Renal pelvis (tissue), 12 donors: ENCODE data around the gene PAPLN. TPM values are rescaled to one million over a fixed set of nuclear protein-coding genes. Genes with fewer than 3 reads are reported as not detected.
"Not testable (repeated sequence)": the region's sequence is repeated elsewhere in the genome, so short reads cannot be mapped to it uniquely, and the experiment has no call there.

Experiments
- DNase-seq: peaks from one replicate; pipeline ENCODE4 v3.0.0-alpha.2; 2013
- long read RNA-seq, 16 experiments: transcript quantifications; one replicate each; lab custom pipeline, GENCODE V29; 2026
- polyA plus RNA-seq, 3 donors: library from polyadenylated mRNA; unstranded; fragments of 120-200 nt; gene quantifications; one replicate each; pipeline ENCODE4 v1.2.1, GENCODE V29; 2013; ENCODE audit not compliant: insufficient read length in 3 of 3

Gene PAPLN, protein sequence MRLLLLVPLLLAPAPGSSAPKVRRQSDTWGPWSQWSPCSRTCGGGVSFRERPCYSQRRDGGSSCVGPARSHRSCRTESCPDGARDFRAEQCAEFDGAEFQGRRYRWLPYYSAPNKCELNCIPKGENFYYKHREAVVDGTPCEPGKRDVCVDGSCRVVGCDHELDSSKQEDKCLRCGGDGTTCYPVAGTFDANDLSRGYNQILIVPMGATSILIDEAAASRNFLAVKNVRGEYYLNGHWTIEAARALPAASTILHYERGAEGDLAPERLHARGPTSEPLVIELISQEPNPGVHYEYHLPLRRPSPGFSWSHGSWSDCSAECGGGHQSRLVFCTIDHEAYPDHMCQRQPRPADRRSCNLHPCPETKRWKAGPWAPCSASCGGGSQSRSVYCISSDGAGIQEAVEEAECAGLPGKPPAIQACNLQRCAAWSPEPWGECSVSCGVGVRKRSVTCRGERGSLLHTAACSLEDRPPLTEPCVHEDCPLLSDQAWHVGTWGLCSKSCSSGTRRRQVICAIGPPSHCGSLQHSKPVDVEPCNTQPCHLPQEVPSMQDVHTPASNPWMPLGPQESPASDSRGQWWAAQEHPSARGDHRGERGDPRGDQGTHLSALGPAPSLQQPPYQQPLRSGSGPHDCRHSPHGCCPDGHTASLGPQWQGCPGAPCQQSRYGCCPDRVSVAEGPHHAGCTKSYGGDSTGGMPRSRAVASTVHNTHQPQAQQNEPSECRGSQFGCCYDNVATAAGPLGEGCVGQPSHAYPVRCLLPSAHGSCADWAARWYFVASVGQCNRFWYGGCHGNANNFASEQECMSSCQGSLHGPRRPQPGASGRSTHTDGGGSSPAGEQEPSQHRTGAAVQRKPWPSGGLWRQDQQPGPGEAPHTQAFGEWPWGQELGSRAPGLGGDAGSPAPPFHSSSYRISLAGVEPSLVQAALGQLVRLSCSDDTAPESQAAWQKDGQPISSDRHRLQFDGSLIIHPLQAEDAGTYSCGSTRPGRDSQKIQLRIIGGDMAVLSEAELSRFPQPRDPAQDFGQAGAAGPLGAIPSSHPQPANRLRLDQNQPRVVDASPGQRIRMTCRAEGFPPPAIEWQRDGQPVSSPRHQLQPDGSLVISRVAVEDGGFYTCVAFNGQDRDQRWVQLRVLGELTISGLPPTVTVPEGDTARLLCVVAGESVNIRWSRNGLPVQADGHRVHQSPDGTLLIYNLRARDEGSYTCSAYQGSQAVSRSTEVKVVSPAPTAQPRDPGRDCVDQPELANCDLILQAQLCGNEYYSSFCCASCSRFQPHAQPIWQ
- polyA plus RNA-seq: 10 to 100 TPM; 19.6 to 40.8 (median 35.3) TPM
- long read RNA-seq, donor 1, partial matches to known transcripts: 0 of 1 reads
- long read RNA-seq, donor 1, other reads (novel, unspliced or antisense): 0 of 1 reads
- long read RNA-seq, donor 2, full-length matches to known transcripts: 2 of 2 reads
- long read RNA-seq, donor 2, partial matches to known transcripts: 0 of 2 reads
- long read RNA-seq, donor 2, other reads (novel, unspliced or antisense): 0 of 2 reads
- long read RNA-seq, donor 3, partial matches to known transcripts: 5 of 5 reads
- long read RNA-seq, donor 3, other reads (novel, unspliced or antisense): 0 of 5 reads
- long read RNA-seq, donor 4, full-length matches to known transcripts: 1 of 8 reads
- long read RNA-seq, donor 4, partial matches to known transcripts: 0 of 8 reads
- long read RNA-seq, donor 4, other reads (novel, unspliced or antisense): 7 of 8 reads
- long read RNA-seq, donor 5, partial matches to known transcripts: 0 of 1 reads
- long read RNA-seq, donor 5, other reads (novel, unspliced or antisense): 0 of 1 reads
- long read RNA-seq, donor 6, full-length matches to known transcripts: 1 of 1 reads
- long read RNA-seq, donor 6, partial matches to known transcripts: 0 of 1 reads
- long read RNA-seq, donor 6, other reads (novel, unspliced or antisense): 0 of 1 reads
- long read RNA-seq, donor 7, partial matches to known transcripts: 10 of 16 reads
- long read RNA-seq, donor 7, other reads (novel, unspliced or antisense): 5 of 16 reads
- long read RNA-seq, donor 8, partial matches to known transcripts: 0 of 3 reads
- long read RNA-seq, donor 8, other reads (novel, unspliced or antisense): 0 of 3 reads
- long read RNA-seq, donor 9, full-length matches to known transcripts: 2 of 7 reads
- long read RNA-seq, donor 9, partial matches to known transcripts: 0 of 7 reads
- long read RNA-seq, donor 9, other reads (novel, unspliced or antisense): 5 of 7 reads
- long read RNA-seq, donor 10, partial matches to known transcripts: 0 of 1 reads
- long read RNA-seq, donor 10, other reads (novel, unspliced or antisense): 0 of 1 reads
- long read RNA-seq, donor 11: 0 reads
- long read RNA-seq, donor 12, full-length matches to known transcripts: 2 of 2 reads
- long read RNA-seq, donor 12, partial matches to known transcripts: 0 of 2 reads
- long read RNA-seq, donor 12, other reads (novel, unspliced or antisense): 0 of 2 reads
- long read RNA-seq, donor 13, partial matches to known transcripts: 16 of 17 reads
- long read RNA-seq, donor 13, other reads (novel, unspliced or antisense): 0 of 17 reads
- long read RNA-seq, donor 14: 0 reads
- long read RNA-seq, donor 15: 0 reads
- long read RNA-seq, donor 16, full-length matches to known transcripts: 2 of 2 reads
- long read RNA-seq, donor 16, partial matches to known transcripts: 0 of 2 reads
- long read RNA-seq, donor 16, other reads (novel, unspliced or antisense): 0 of 2 reads

GRCh38 chr14:73237219-73237785 lies at the start of gene PAPLN:
Gene PAPLN (plus strand): TSS chr14:73237506. CDS start chr14:73239779, 2,273 bp downstream.
- DNase-seq: no peak

DNA sequence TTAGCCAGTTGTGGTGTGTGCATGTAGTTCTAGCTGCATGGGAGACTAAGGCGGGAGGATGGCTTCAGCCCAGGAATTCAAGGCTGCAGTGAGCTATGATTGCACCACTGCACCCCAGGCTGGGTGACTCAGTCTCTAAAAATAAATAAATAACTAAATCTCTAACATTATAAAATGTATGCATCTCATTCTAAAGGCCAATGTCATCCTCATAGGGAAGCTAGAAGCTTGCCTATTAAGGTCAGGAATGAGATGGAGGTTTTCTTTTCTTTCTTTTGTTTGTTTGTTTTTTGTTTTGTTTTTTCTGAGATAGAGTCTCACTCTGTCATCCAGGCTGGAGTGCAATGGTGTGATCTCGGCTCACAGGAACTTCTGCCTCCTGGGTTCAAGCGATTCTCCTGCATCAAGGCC lies 48.8 kb upstream of the PAPLN start:
- no peak for DNase-seq

- no peak for DNase-seq
Measured at GRCh38 chr14:73189651-73190050, 47.7 kb upstream of the PAPLN start.

- DNase-seq: no peak
Measured at GRCh38 chr14:73191441-73191840, 45.9 kb upstream of the PAPLN start.

- not testable (repeated sequence) for DNase-seq
Measured at GRCh38 chr14:73194306-73194705, 43.0 kb upstream of the PAPLN start.

GRCh38 chr14:73198253-73198652 lies 39.1 kb upstream of the PAPLN start:
- DNase-seq: no peak

GRCh38 chr14:73203527-73203926 lies 33.8 kb upstream of the PAPLN start:
- no peak for DNase-seq

DNA sequence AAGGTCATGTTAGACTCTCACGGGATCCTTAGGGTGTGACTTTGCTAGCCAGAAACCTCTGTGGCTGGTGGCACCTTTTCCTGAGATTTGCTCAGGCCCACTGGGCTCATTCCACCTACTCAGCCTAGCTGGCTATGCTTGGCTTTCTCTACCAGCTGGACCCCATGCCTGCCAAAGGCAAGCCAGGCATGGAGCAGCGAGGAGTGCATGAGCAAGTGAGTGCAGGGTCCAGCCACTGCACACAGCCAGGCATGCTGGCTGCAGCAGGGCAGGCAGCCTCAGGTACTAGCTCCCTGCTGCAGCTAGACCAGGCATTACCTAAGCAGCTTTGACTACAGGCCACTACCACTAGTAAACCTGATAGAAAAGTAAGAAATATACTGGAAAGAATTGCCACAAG lies 29.7 kb upstream of the PAPLN start:
- no peak for DNase-seq

DNA sequence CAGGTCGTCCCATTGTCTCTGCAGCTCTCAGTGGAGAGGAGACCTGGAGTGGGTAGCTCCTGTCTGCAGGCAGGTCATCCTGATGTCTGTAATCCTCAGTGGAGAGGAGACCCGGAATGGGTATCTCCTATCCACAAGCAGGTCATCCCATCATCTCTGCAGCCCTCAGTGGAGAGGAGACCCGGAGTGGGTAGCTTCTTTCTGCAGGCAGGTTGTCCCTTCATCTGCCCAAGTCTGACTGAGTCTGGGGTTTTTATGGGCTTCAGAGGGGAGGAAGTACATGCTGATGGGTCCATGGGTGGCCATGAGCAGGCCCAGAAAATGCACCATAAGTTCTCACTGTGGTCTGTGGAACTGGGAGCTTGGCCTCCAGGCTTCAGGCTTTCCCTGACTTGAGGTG lies 28.9 kb upstream of the PAPLN start:
- DNase-seq: no peak

DNA sequence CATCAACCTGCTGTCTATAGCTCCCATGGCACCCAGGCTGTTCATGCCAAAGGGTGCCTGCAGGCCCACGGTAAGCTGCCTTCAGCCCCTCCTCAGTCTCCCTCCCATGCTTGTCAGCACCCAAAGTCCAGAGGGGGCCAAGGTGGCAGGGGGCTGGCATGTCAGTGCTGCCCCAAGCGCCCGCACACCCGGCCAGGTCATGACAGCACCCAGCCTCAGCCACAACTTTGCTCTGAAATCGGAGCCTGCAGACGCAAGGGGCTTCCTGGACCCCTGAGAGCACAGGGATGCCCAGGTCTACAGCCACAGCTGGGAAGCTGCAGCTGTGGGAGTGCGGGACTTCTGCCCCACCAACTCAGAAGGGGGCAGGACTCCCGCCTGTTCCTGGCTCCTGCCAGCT lies 28.5 kb upstream of the PAPLN start:
- DNase-seq: no peak

GRCh38 chr14:73209953-73210352 lies 27.4 kb upstream of the PAPLN start:
- no peak for DNase-seq

DNA sequence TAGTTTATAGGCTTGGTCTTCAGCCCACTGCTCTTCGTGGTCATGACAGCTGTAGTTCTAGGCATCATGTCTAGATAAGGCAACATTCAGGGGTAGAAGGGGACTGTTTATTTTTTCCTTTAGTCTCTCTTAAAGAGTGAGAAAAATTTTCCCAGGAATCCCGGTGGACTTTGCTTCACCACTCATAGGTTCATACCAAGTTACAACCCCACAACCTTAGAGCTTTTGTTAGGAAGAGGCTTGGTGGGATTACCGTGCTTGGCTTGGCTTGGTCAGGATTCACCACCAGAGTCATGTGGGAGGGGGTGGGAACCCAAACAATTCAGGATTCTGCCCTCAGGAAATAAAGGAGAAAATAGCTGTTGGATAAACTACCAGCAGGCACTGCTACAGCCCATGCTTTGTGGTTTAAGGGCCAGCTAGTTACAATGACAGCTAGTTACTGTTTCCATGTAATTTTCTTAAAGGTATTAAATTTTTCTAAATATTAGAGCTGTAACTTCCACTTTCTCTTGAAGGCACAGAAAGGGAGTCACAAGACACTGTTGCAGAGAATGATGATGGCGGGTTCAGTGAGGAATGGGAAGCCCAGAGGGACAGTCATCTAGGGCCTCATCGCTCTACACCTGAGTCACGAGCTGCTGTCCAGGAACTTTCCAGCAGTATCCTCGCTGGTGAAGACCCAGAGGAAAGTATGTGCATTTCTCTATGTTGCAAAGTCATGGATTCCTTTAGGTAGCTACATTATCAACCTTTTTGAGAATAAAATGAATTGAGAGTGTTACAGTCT lies 25.9 kb upstream of the PAPLN start:
- no peak for DNase-seq

GRCh38 chr14:73216030-73216429 lies 21.3 kb upstream of the PAPLN start:
- DNase-seq: no peak

DNA sequence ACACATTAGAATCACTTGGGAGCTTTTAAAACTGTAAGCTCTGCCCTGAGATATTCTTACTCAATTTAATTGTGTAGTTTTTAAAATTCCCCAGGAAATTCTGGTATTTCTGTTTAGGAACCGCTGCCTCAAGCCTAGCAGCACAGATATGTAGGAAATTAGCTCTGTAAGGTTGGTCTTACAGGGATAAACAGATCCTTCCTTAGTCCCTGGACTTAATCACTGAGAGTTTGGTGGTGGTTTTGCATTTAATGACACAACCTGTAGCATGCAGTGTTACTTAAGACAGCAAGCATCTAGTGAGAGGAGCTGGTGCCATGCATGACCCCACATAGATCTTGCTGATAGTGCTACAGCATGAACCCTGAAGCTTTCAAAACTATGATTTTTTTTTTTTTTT lies 19.9 kb upstream of the PAPLN start:
- no peak for DNase-seq

DNA sequence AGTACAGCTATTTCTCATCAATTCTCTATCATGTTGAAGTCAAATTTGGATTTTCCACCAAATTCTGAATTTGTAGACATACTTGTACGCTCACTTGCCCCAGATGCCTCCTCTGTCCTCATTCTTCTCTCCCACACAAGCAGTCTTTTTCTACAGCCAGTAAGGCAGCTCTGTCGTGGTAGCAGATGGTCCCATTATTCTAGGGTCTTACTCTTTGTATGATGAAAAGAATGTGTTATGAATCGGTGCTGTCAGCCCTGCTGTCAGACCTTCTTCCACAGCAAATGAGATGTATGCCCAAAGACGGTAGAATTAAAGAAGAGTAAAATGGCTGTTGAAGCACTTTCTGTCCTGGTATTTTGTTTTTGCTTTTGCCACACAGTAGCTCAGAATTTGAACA lies 17.2 kb upstream of the PAPLN start:
- no peak for DNase-seq

GRCh38 chr14:73220634-73221033 lies 16.7 kb upstream of the PAPLN start:
- DNase-seq: no peak

GRCh38 chr14:73221945-73222344 lies 15.4 kb upstream of the PAPLN start:
- no peak for DNase-seq

DNA sequence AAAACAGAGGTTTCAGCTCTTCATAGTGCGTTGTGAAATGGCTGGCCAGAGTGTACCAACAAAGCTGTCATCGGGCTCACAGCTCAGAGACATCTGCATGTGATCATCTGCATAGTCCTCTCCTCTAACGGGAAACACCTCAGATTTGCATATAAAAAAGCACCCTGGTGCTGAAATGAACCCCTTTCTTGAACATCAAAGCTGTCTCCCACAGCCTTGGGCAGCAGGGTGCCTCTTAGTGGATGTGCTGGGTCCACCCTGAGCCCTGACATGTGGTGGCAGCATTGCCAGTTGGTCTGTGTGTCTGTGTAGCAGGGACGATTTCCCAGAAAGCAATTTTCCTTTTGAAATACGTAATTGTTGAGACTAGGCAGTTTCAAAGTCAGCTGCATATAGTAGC lies 14.3 kb upstream of the PAPLN start:
- DNase-seq: no peak
